HG02970 (cell line): ENCODE measurements around the gene RNF19B.
"Not testable (repeated sequence)": the region's sequence is repeated elsewhere in the genome, so short reads cannot be mapped to it uniquely, and the experiment has no call there.

Source experiments
- ATAC-seq: cut with Tn5 transposase; IDR thresholded peaks from one replicate; pipeline ENCODE4 v1.9.1; 2021; ENCODE audit warnings: mild to moderate bottlenecking, moderate library complexity, moderate number of reproducible peaks; ENCODE audit not compliant: unreplicated experiment, low FRiP score

Gene RNF19B

GRCh38 chr1:32937061-32937460, 27.5 kb downstream of the RNF19B start:
- ATAC-seq, result no peak

GRCh38 chr1:32934535-32934934, 30.1 kb downstream of the RNF19B start:
- no peak for ATAC-seq

- no peak for ATAC-seq
These were observed 30.8 kb downstream of the RNF19B start for GRCh38 chr1:32933742-32934322.

GRCh38 chr1:32931760-32932159, 32.8 kb downstream of the RNF19B start:
- no peak for ATAC-seq

GRCh38 chr1:32929366-32929765, 35.2 kb downstream of the RNF19B start:
- ATAC-seq, result no peak

GRCh38 chr1:32928715-32929114, 35.9 kb downstream of the RNF19B start:
- ATAC-seq, result no peak

GRCh38 chr1:32928285-32928684, 36.3 kb downstream of the RNF19B start:
- no peak for ATAC-seq

- ATAC-seq, result no peak
These were observed 37.2 kb downstream of the RNF19B start for GRCh38 chr1:32927441-32927840.

- ATAC-seq, result no peak
These were observed 38.0 kb downstream of the RNF19B start for GRCh38 chr1:32926562-32926961.

- ATAC-seq, result no peak
These were observed 39.0 kb downstream of the RNF19B start for GRCh38 chr1:32925403-32926162.

- no peak for ATAC-seq
These were observed 39.7 kb downstream of the RNF19B start for GRCh38 chr1:32924881-32925344.

- ATAC-seq, result no peak
These were observed 43.8 kb downstream of the RNF19B start for GRCh38 chr1:32920833-32921232.

- no peak for ATAC-seq
These were observed 44.5 kb downstream of the RNF19B start for GRCh38 chr1:32919811-32920733.

- no peak for ATAC-seq
These were observed 46.4 kb downstream of the RNF19B start for GRCh38 chr1:32918179-32918578.

GRCh38 chr1:32917521-32917920, 47.1 kb downstream of the RNF19B start:
- no peak for ATAC-seq

GRCh38 chr1:32915766-32916706, 48.6 kb downstream of the RNF19B start:
- ATAC-seq, result no peak

- no peak for ATAC-seq
These were observed 54.3 kb downstream of the RNF19B start for GRCh38 chr1:32910319-32910718.

GRCh38 chr1:32907435-32907834, 57.2 kb downstream of the RNF19B start:
- ATAC-seq, result no peak

- no peak for ATAC-seq
These were observed 58.0 kb downstream of the RNF19B start for GRCh38 chr1:32906654-32907053.

GRCh38 chr1:32905588-32905987, 59.0 kb downstream of the RNF19B start:
- not testable (repeated sequence) for ATAC-seq
